ENCODE measurements around the gene ENKD1. TPM values are rescaled to one million over a fixed set of nuclear protein-coding genes. Genes with fewer than 3 reads are reported as not detected.
A peak's percentile ranks its signal among the peaks of the same experiment; 100 is the strongest.

Gene ENKD1
- polyA plus RNA-seq, 2 donors: 10.6 to 16.0 TPM

- Histone ChIP-seq H3K27ac (ENCODE audit: low read depth in 2 of 2, low read length in 1 of 2) (no peak overlapping the region), H3K4me1 (ENCODE audit: control insufficient read depth in 2 of 2, insufficient read depth in 2 of 2, low read length in 1 of 2) (peaks cover 7 to 19% of the 10 kb centered on the region in 2 donors), H3K27me3 (ENCODE audit: control insufficient read depth in 1 of 2, insufficient read depth in 2 of 2, low read length in 2 of 2) (peaks cover 0 to 15% of the 10 kb centered on the region in 2 donors), H3K4me3 (ENCODE audit: low read depth in 1 of 2, low read length in 2 of 2) (peak overlapping the region; percentile 23 to 35), H3K9me3 (ENCODE audit: control insufficient read depth in 2 of 2, insufficient read depth in 1 of 2, low read depth in 1 of 2, low read length in 1 of 2) (peaks cover 0 to 4% of the 10 kb centered on the region in 2 donors), H3K36me3 (ENCODE audit: control insufficient read depth in 2 of 2, insufficient read depth in 2 of 2, low read length in 1 of 2) (peaks cover 0 to 11% of the 10 kb centered on the region in 2 donors)
- WGBS, 2 donors: 15 to 20% methylated on average over 46 to 68 of the region's 68 CpGs
These were observed 13.3 kb downstream of the ENKD1 start for GRCh38 chr16:67653128-67653788.

DNA sequence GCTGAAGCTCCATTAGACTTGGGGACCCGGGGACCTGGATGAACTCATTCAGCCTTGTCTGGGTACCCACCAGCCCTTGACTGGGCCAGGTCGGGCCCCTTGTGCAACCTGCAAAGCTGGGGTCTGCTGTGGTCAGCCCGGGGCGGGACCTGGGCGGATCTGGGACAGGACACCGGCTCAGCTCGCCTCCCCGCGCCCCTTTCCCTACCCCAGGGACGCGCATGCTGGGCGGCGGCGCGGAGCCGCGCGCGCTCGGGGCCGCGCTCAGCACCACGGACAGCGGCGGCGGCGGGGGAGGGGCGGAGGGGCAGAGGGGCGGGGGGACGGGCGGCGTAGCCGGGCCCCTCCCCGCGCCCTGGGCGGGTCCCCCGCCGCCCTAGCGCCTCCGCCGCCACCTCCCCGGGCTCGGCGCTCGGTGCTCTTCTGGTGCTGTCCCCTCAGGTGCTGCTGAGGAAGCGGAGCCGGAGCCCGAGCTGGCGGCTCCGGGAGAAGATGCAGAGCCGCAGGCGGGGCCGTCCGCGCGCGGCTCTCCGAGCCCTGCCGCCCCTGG, 13.9 kb downstream of the ENKD1 start:
- H3K27me3 ChIP-seq (ENCODE audit: control insufficient read depth in 1 of 2, insufficient read depth in 2 of 2, low read length in 2 of 2): peaks cover 0 to 16% of the 10 kb centered on the region in 2 donors
- peaks cover 0 to 11% of the 10 kb centered on the region in 2 donors for H3K36me3 ChIP-seq (ENCODE audit: control insufficient read depth in 2 of 2, insufficient read depth in 2 of 2, low read length in 1 of 2)
- peak overlapping the region; percentile 23 to 35 for H3K4me3 ChIP-seq (ENCODE audit: low read depth in 1 of 2, low read length in 2 of 2)

GRCh38 chr16:67651847-67652246, 14.7 kb downstream of the ENKD1 start:
- Histone ChIP-seq H3K27me3 (ENCODE audit: control insufficient read depth in 1 of 2, insufficient read depth in 2 of 2, low read length in 2 of 2) (peaks cover 0 to 16% of the 10 kb centered on the region in 2 donors), H3K9me3 (ENCODE audit: control insufficient read depth in 2 of 2, insufficient read depth in 1 of 2, low read depth in 1 of 2, low read length in 1 of 2) (peaks cover 0 to 4% of the 10 kb centered on the region in 2 donors), H3K36me3 (ENCODE audit: control insufficient read depth in 2 of 2, insufficient read depth in 2 of 2, low read length in 1 of 2) (peaks cover 0 to 7% of the 10 kb centered on the region in 2 donors), H3K4me1 (ENCODE audit: control insufficient read depth in 2 of 2, insufficient read depth in 2 of 2, low read length in 1 of 2) (peaks cover 7 to 22% of the 10 kb centered on the region in 2 donors), H3K4me3 (ENCODE audit: low read depth in 1 of 2, low read length in 2 of 2) (no peak overlapping the region), H3K27ac (ENCODE audit: low read depth in 2 of 2, low read length in 1 of 2) (no peak overlapping the region)
- WGBS, 2 donors: 78 to 83% methylated on average over 4 of the region's 4 CpGs

More for the DNA sequence above, 13.9 kb downstream of the ENKD1 start:
- WGBS, 2 donors: 10 to 16% methylated on average over 25 to 59 of the region's 59 CpGs
- Histone ChIP-seq H3K4me1 (ENCODE audit: control insufficient read depth in 2 of 2, insufficient read depth in 2 of 2, low read length in 1 of 2) (peaks cover 7 to 20% of the 10 kb centered on the region in 2 donors), H3K9me3 (ENCODE audit: control insufficient read depth in 2 of 2, insufficient read depth in 1 of 2, low read depth in 1 of 2, low read length in 1 of 2) (peaks cover 0 to 4% of the 10 kb centered on the region in 2 donors), H3K27ac (ENCODE audit: low read depth in 2 of 2, low read length in 1 of 2) (no peak overlapping the region)

- peaks cover 0 to 16% of the 10 kb centered on the region in 2 donors for H3K27me3 ChIP-seq (ENCODE audit: control insufficient read depth in 1 of 2, insufficient read depth in 2 of 2, low read length in 2 of 2)
- peaks cover 0 to 4% of the 10 kb centered on the region in 2 donors for H3K9me3 ChIP-seq (ENCODE audit: control insufficient read depth in 2 of 2, insufficient read depth in 1 of 2, low read depth in 1 of 2, low read length in 1 of 2)
- no peaks in the 10 kb centered on the region for H3K36me3 ChIP-seq (ENCODE audit: control insufficient read depth in 2 of 2, insufficient read depth in 2 of 2, low read length in 1 of 2)
- no peak overlapping the region for H3K4me3 ChIP-seq (ENCODE audit: low read depth in 1 of 2, low read length in 2 of 2)
- H3K27ac ChIP-seq (ENCODE audit: low read depth in 2 of 2, low read length in 1 of 2): no peak overlapping the region
- WGBS, 2 donors: 91 to 95% methylated on average over 7 of the region's 7 CpGs
- peaks cover 7 to 24% of the 10 kb centered on the region in 2 donors for H3K4me1 ChIP-seq (ENCODE audit: control insufficient read depth in 2 of 2, insufficient read depth in 2 of 2, low read length in 1 of 2)
These were observed 15.5 kb downstream of the ENKD1 start for GRCh38 chr16:67651039-67651438.

GRCh38 chr16:67650023-67650422, 16.5 kb downstream of the ENKD1 start:
- Histone ChIP-seq H3K9me3 (ENCODE audit: control insufficient read depth in 2 of 2, insufficient read depth in 1 of 2, low read depth in 1 of 2, low read length in 1 of 2) (peaks cover 0 to 4% of the 10 kb centered on the region in 2 donors), H3K36me3 (ENCODE audit: control insufficient read depth in 2 of 2, insufficient read depth in 2 of 2, low read length in 1 of 2) (no peaks in the 10 kb centered on the region), H3K4me3 (ENCODE audit: low read depth in 1 of 2, low read length in 2 of 2) (no peak overlapping the region), H3K27ac (ENCODE audit: low read depth in 2 of 2, low read length in 1 of 2) (no peak overlapping the region), H3K27me3 (ENCODE audit: control insufficient read depth in 1 of 2, insufficient read depth in 2 of 2, low read length in 2 of 2) (peaks cover 0 to 16% of the 10 kb centered on the region in 2 donors), H3K4me1 (ENCODE audit: control insufficient read depth in 2 of 2, insufficient read depth in 2 of 2, low read length in 1 of 2) (peaks cover 7 to 24% of the 10 kb centered on the region in 2 donors)
- 69 to 73% methylated on average over 8 of the region's 8 CpGs for WGBS, 2 donors

GRCh38 chr16:67649494-67649931, 17.0 kb downstream of the ENKD1 start:
- Histone ChIP-seq H3K27ac (ENCODE audit: low read depth in 2 of 2, low read length in 1 of 2) (no peak overlapping the region), H3K9me3 (ENCODE audit: control insufficient read depth in 2 of 2, insufficient read depth in 1 of 2, low read depth in 1 of 2, low read length in 1 of 2) (peaks cover 0 to 4% of the 10 kb centered on the region in 2 donors), H3K27me3 (ENCODE audit: control insufficient read depth in 1 of 2, insufficient read depth in 2 of 2, low read length in 2 of 2) (peaks cover 0 to 16% of the 10 kb centered on the region in 2 donors), H3K4me1 (ENCODE audit: control insufficient read depth in 2 of 2, insufficient read depth in 2 of 2, low read length in 1 of 2) (peaks cover 7 to 24% of the 10 kb centered on the region in 2 donors), H3K4me3 (ENCODE audit: low read depth in 1 of 2, low read length in 2 of 2) (no peak overlapping the region), H3K36me3 (ENCODE audit: control insufficient read depth in 2 of 2, insufficient read depth in 2 of 2, low read length in 1 of 2) (no peaks in the 10 kb centered on the region)
- WGBS, 2 donors: 22 to 30% methylated on average over 32 to 34 of the region's 34 CpGs

GRCh38 chr16:67648764-67649407, 17.7 kb downstream of the ENKD1 start:
- Histone ChIP-seq H3K4me1 (ENCODE audit: control insufficient read depth in 2 of 2, insufficient read depth in 2 of 2, low read length in 1 of 2) (peaks cover 7 to 22% of the 10 kb centered on the region in 2 donors), H3K4me3 (ENCODE audit: low read depth in 1 of 2, low read length in 2 of 2) (no peak overlapping the region), H3K27me3 (ENCODE audit: control insufficient read depth in 1 of 2, insufficient read depth in 2 of 2, low read length in 2 of 2) (peaks cover 0 to 10% of the 10 kb centered on the region in 2 donors)

GRCh38 chr16:67648088-67648763, 18.3 kb downstream of the ENKD1 start:
- H3K36me3 ChIP-seq (ENCODE audit: control insufficient read depth in 2 of 2, insufficient read depth in 2 of 2, low read length in 1 of 2): no peaks in the 10 kb centered on the region
- H3K4me3 ChIP-seq (ENCODE audit: low read depth in 1 of 2, low read length in 2 of 2): no peak overlapping the region
- WGBS, 2 donors: 26% methylated on average over 47 to 65 of the region's 65 CpGs
- H3K27me3 ChIP-seq (ENCODE audit: control insufficient read depth in 1 of 2, insufficient read depth in 2 of 2, low read length in 2 of 2): peaks cover 0 to 9% of the 10 kb centered on the region in 2 donors
- H3K27ac ChIP-seq (ENCODE audit: low read depth in 2 of 2, low read length in 1 of 2): no peak overlapping the region
- peaks cover 0 to 4% of the 10 kb centered on the region in 2 donors for H3K9me3 ChIP-seq (ENCODE audit: control insufficient read depth in 2 of 2, insufficient read depth in 1 of 2, low read depth in 1 of 2, low read length in 1 of 2)
- H3K4me1 ChIP-seq (ENCODE audit: control insufficient read depth in 2 of 2, insufficient read depth in 2 of 2, low read length in 1 of 2): peaks cover 4 to 19% of the 10 kb centered on the region in 2 donors

More at GRCh38 chr16:67648764-67649407, 17.7 kb downstream of the ENKD1 start:
- Histone ChIP-seq H3K9me3 (ENCODE audit: control insufficient read depth in 2 of 2, insufficient read depth in 1 of 2, low read depth in 1 of 2, low read length in 1 of 2) (peaks cover 0 to 4% of the 10 kb centered on the region in 2 donors), H3K36me3 (ENCODE audit: control insufficient read depth in 2 of 2, insufficient read depth in 2 of 2, low read length in 1 of 2) (no peaks in the 10 kb centered on the region), H3K27ac (ENCODE audit: low read depth in 2 of 2, low read length in 1 of 2) (no peak overlapping the region)
- WGBS, 2 donors: 43 to 51% methylated on average over 35 of the region's 35 CpGs

- peaks cover 2 to 17% of the 10 kb centered on the region in 2 donors for H3K4me1 ChIP-seq (ENCODE audit: control insufficient read depth in 2 of 2, insufficient read depth in 2 of 2, low read length in 1 of 2)
- peaks cover 0 to 9% of the 10 kb centered on the region in 2 donors for H3K27me3 ChIP-seq (ENCODE audit: control insufficient read depth in 1 of 2, insufficient read depth in 2 of 2, low read length in 2 of 2)
- no peak overlapping the region for H3K27ac ChIP-seq (ENCODE audit: low read depth in 2 of 2, low read length in 1 of 2)
- 74 to 78% methylated on average over 13 of the region's 13 CpGs for WGBS, 2 donors
- peaks cover 0 to 4% of the 10 kb centered on the region in 2 donors for H3K9me3 ChIP-seq (ENCODE audit: control insufficient read depth in 2 of 2, insufficient read depth in 1 of 2, low read depth in 1 of 2, low read length in 1 of 2)
- no peaks in the 10 kb centered on the region for H3K36me3 ChIP-seq (ENCODE audit: control insufficient read depth in 2 of 2, insufficient read depth in 2 of 2, low read length in 1 of 2)
- no peak overlapping the region for H3K4me3 ChIP-seq (ENCODE audit: low read depth in 1 of 2, low read length in 2 of 2)
These were observed 18.9 kb downstream of the ENKD1 start for GRCh38 chr16:67647681-67648080.
